HepG2 (cell line): ENCODE measurements around the gene NFATC3. TPM values are rescaled to one million over a fixed set of nuclear protein-coding genes. Genes with fewer than 3 reads are reported as not detected.
A peak's percentile ranks its signal among the peaks of the same experiment; 100 is the strongest.

Experiments
- ATAC-seq: fragments of 200-7000 bp; cut with Tn5 transposase; 3 replicates; pipeline ENCODE4 v1.9.1; 2020; ENCODE audit warnings: mild to moderate bottlenecking, moderate library complexity
- BruUV-seq: library from RNA; stranded (reverse); fragments of 400-500 nt; replicated peaks from 2 replicates; lab custom pipeline; 2021; lab: Mats Ljungman, UMichigan
- CTCF ChIA-PET: fragments of 300-600 bp; formaldehyde crosslinking; extraction: SDS; loops from one replicate; lab custom pipeline; 2021; ENCODE audit warnings: low total read pairs, inconsistent platforms, low intra/inter-chr PET ratio; lab: Yijun Ruan, JAX
- POLR2A ChIA-PET: fragments of 350-600 bp; sonication (Branson Sonifier 250); formaldehyde crosslinking; loops from one replicate; lab custom pipeline; 2020; ENCODE audit warnings: antibody characterized with exemption, inconsistent platforms; lab: Yijun Ruan, JAX
- DNase-seq: peaks from one replicate; pipeline ENCODE4 v3.0.0-alpha.2; 2015; ENCODE audit warnings: low spot score
- FAIRE-seq: peaks from 3 replicates; lab custom pipeline; 2011; peaks lifted over from hg19 to GRCh38; lab: Jason Lieb, UNC
- H2AFZ ChIP-seq: one replicate; pipeline ENCODE4 v1.6.1; 2011; ENCODE audit warnings: low read length, inconsistent platforms
- H3K27ac ChIP-seq: fragments of 300-600 bp; 3 replicates; pipeline ENCODE4 v1.8.0; 2011; ENCODE audit warnings: mixed run types, mild to moderate bottlenecking, mixed read lengths, low read length, inconsistent platforms; ENCODE audit not compliant: insufficient read depth; ENCODE audit errors: extremely low read length
- H3K27me3 ChIP-seq, 2 experiments: fragments of 200-600 bp in 1 of 2; 2 replicates in 1 of 2; 3 replicates in 1 of 2; pipeline versions ENCODE4 v1.6.0 to v1.8.0; 2011; ENCODE audit warnings: low read length in 2 of 2, mild to moderate bottlenecking in 2 of 2, moderate library complexity in 2 of 2, inconsistent platforms in 1 of 2; ENCODE audit not compliant: insufficient read depth in 2 of 2, control insufficient read depth in 1 of 2
- H3K36me3 ChIP-seq, 2 experiments: fragments of 200-600 bp in 1 of 2; replicated peaks in 1 of 2; 2 replicates in 1 of 2; 3 replicates in 1 of 2; pipeline versions ENCODE4 v1.5.1 to v1.8.0; 2011; ENCODE audit warnings: low read length in 2 of 2, inconsistent platforms in 1 of 2; ENCODE audit not compliant: insufficient read depth in 2 of 2, control insufficient read depth in 1 of 2
- H3K4me1 ChIP-seq: 2 replicates; pipeline ENCODE4 v1.5.1; 2012; ENCODE audit warnings: low read length, inconsistent platforms; ENCODE audit not compliant: insufficient read depth
- H3K4me2 ChIP-seq: 2 replicates; pipeline ENCODE4 v1.6.0; 2011; ENCODE audit warnings: low read depth, low read length, inconsistent platforms
- H3K4me3 ChIP-seq, 3 experiments: fragments of 200-600 bp in 1 of 3; sonication (generic), shearing (Covaris generic) in 1 of 3; replicated peaks in 1 of 3; 2 replicates each; pipeline ENCODE4 v1.5.1; 2011 to 2016; ENCODE audit warnings: low read length in 3 of 3, inconsistent platforms in 2 of 3, low read depth in 2 of 3, mild to moderate bottlenecking in 2 of 3, control low read depth in 1 of 3, mixed read lengths in 1 of 3; ENCODE audit not compliant: insufficient read depth in 1 of 3
- H3K79me2 ChIP-seq: one replicate; pipeline ENCODE4 v1.6.1; 2011; ENCODE audit warnings: low read length, inconsistent platforms; ENCODE audit not compliant: insufficient read depth
- H3K9ac ChIP-seq: 2 replicates; pipeline ENCODE4 v1.6.0; 2011; ENCODE audit warnings: mild to moderate bottlenecking, low read depth, low read length, inconsistent platforms; ENCODE audit not compliant: insufficient read depth
- H3K9me3 ChIP-seq: 2 replicates; pipeline ENCODE4 v1.5.1; 2012; ENCODE audit warnings: mild to moderate bottlenecking, low read length
- H4K20me1 ChIP-seq: 2 replicates; pipeline ENCODE4 v1.6.0; 2011; ENCODE audit warnings: inconsistent platforms, mild to moderate bottlenecking, low read length, moderate library complexity; ENCODE audit not compliant: insufficient read depth
- ATM ChIP-seq: fragments of 450-650 bp; IDR thresholded peaks from 2 replicates; pipeline ENCODE4 v1.7.1; 2017; ENCODE audit warnings: mild to moderate bottlenecking, borderline replicate concordance
- BCL6 ChIP-seq: IDR thresholded peaks from 2 replicates; pipeline ENCODE4 v1.6.1; 2016; ENCODE audit warnings: missing genetic modification reagents, missing compliant biosample characterization
- EHMT2 ChIP-seq: fragments of 200-600 bp; sonication (generic); IDR thresholded peaks from 2 replicates; pipeline ENCODE4 v1.7.0; 2017; ENCODE audit warnings: antibody characterized with exemption, low read depth, low read length, borderline replicate concordance
- FOXO4 ChIP-seq: sonication (generic); formaldehyde crosslinking; conservative IDR thresholded peaks from 2 replicates; pipeline ENCODE4 v1.8.1; 2023; ENCODE audit warnings: missing genetic modification reagents
- GATA4 ChIP-seq: sonication (generic); IDR thresholded peaks from 2 replicates; pipeline ENCODE4 v1.6.1; 2016; ENCODE audit warnings: antibody characterized with exemption, low read depth, borderline replicate concordance
- HOXA5 ChIP-seq: sonication (generic); formaldehyde crosslinking; IDR thresholded peaks from 2 replicates; pipeline ENCODE4 v1.4.0; 2020; ENCODE audit warnings: missing genetic modification reagents
- KDM5A ChIP-seq: fragments of 200-600 bp; sonication (generic); IDR thresholded peaks from 2 replicates; pipeline ENCODE4 v1.7.0; 2018; ENCODE audit warnings: antibody characterized with exemption, mild to moderate bottlenecking, low read length, borderline replicate concordance
- KLF6 ChIP-seq: IDR thresholded peaks from 2 replicates; pipeline ENCODE4 v1.8.0; 2016; ENCODE audit warnings: missing biosample characterization, missing genetic modification reagents
- MBD4 ChIP-seq: IDR thresholded peaks from 2 replicates; pipeline ENCODE4 v1.6.1; 2012; ENCODE audit warnings: low read length, inconsistent platforms, borderline replicate concordance
- MED1 ChIP-seq: sonication (generic); formaldehyde crosslinking; IDR thresholded peaks from 2 replicates; pipeline ENCODE4 v1.4.0; 2020; ENCODE audit warnings: missing genetic modification reagents
- SIN3A ChIP-seq: IDR thresholded peaks from 2 replicates; pipeline ENCODE4 v1.6.1; 2011; ENCODE audit warnings: low read depth, mild to moderate bottlenecking, control low read depth, low read length, borderline replicate concordance
- ZBTB42 ChIP-seq: sonication (generic); formaldehyde crosslinking; IDR thresholded peaks from 2 replicates; pipeline ENCODE4 v1.5.0; 2020; ENCODE audit warnings: mild to moderate bottlenecking, missing genetic modification reagents
- ZNF225 ChIP-seq: sonication (generic); formaldehyde crosslinking; IDR thresholded peaks from 2 replicates; pipeline ENCODE4 v1.4.0; 2020; ENCODE audit warnings: mild to moderate bottlenecking, missing genetic modification reagents
- ZNF333 ChIP-seq: sonication (generic); formaldehyde crosslinking; IDR thresholded peaks from 2 replicates; pipeline ENCODE4 v1.4.0; 2020; ENCODE audit warnings: mild to moderate bottlenecking, missing genetic modification reagents, borderline replicate concordance
- ZNF616 ChIP-seq: sonication (generic); formaldehyde crosslinking; IDR thresholded peaks from 2 replicates; pipeline ENCODE4 v1.5.0; 2020; ENCODE audit warnings: low read depth, mild to moderate bottlenecking, missing genetic modification reagents
- ZNF781 ChIP-seq: sonication (generic); formaldehyde crosslinking; IDR thresholded peaks from 2 replicates; pipeline ENCODE4 v1.5.1; 2020; ENCODE audit warnings: borderline replicate concordance, mild to moderate bottlenecking, missing genetic modification reagents; ENCODE audit errors: not compliant biosample characterization
- in situ Hi-C: cut with HindIII; loops from 2 replicates; pipeline ENCODE4 v1.10.0; 2017; ENCODE audit warnings: low pct_unique_long_range_greater_than_20kb; ENCODE audit not compliant: extremely low pct_ligation_motif_present
- intact Hi-C: fragments of 100-400 bp; cut with micrococcal nuclease; formaldehyde crosslinking; loops from one replicate; pipeline ENCODE4 v1.10.0; 2022; ENCODE audit not compliant: unreplicated experiment
- polyA plus RNA-seq, 8 experiments: library from polyadenylated mRNA; depleted of rRNA in 3 of 8; stranded (reverse) in 7 of 8; unstranded in 1 of 8; fragments of >200 nt; fragmentation: Illumina TruSeq in 4 of 8; extraction: Trizol in 4 of 8; gene quantifications; 2 replicates each; pipeline versions ENCODE4 v1.2.1 to v1.2.3, GENCODE V29; 2011 to 2016; ENCODE audit warnings: low read depth in 4 of 8, missing spikeins in 1 of 8, mixed read lengths in 1 of 8; ENCODE audit not compliant: insufficient read depth in 1 of 8
- total RNA-seq, 5 experiments: library from RNA; depleted of rRNA; stranded (reverse); fragments of >200 nt; fragmentation: Illumina TruSeq; extraction: Trizol; gene quantifications; 2 replicates each; pipeline ENCODE4 v1.2.3, GENCODE V29; 2016; ENCODE audit warnings: low read depth in 1 of 5
- TF ChIP-seq, protein P1 (sequence below): sonication (generic); formaldehyde crosslinking; IDR thresholded peaks from 2 replicates; pipeline ENCODE4 v1.8.1; 2023; ENCODE audit warnings: mild to moderate bottlenecking, inconsistent platforms, moderate library complexity, missing genetic modification reagents, borderline replicate concordance
- TF ChIP-seq, protein P2 (sequence below): sonication (generic); formaldehyde crosslinking; IDR thresholded peaks from 2 replicates; pipeline ENCODE4 v1.5.0; 2020; ENCODE audit warnings: mild to moderate bottlenecking, missing genetic modification reagents, borderline replicate concordance

NFATC3 gene
- total and polyA plus RNA-seq, 2 of the 13 experiments (the other 11 are each of a cell fraction or from before 2014, with no cell fraction given) = 52.6 to 62.7 TPM

- DNase-seq (no peak), FAIRE-seq (no peak), ATAC-seq (no peak; the same call in 2 of the 3 replicates)
- BruUV-seq = no TSS peak
- Histone ChIP-seq H3K27ac (peak overlapping the region; percentile 95), H3K4me1 (peaks cover 83% of the 10 kb centered on the region), H3K4me3 (peak overlapping the region in 2 of 3 experiments; percentile 6 to 57; a peak in 3 of 6 replicates), H3K36me3 (peaks cover 11 to 28% of the 10 kb centered on the region in 2 experiments; a peak in 4 of 5 replicates), H3K27me3 (no peaks in the 10 kb centered on the region), H3K9me3 (no peaks in the 10 kb centered on the region), H3K79me2 (no peaks in the 10 kb centered on the region), H2AFZ (no peak overlapping the region), H4K20me1 (no peaks in the 10 kb centered on the region), H3K9ac (peak overlapping the region; percentile 70), H3K4me2 (peak overlapping the region; percentile 79)
- intact Hi-C loops = no loop called here
- in situ Hi-C loops = no loop called here
- CTCF ChIA-PET = no interaction called here
- POLR2A ChIA-PET = interaction anchor here (0.8 to 2.8 kb wide), 29 partner anchors 9 to 551 kb away, joined by 3 to 57 read pairs (median 5); partner anchors contain the start of genes ACD, DDX28, DPEP2 and DUS2
- no peak for TF ChIP-seq ZNF333
- TF ChIP-seq, protein P1, sequence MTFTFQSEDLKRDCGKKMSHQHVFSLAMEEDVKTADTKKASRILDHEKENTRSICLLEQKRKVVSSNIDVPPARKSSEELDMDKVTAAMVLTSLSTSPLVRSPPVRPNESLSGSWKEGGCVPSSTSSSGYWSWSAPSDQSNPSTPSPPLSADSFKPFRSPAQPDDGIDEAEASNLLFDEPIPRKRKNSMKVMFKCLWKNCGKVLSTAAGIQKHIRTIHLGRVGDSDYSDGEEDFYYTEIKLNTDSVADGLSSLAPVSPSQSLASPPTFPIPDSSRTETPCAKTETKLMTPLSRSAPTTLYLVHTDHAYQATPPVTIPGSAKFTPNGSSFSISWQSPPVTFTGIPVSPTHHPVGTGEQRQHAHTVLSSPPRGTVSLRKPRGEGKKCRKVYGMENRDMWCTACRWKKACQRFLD = no peak
- TF ChIP-seq, protein P2, sequence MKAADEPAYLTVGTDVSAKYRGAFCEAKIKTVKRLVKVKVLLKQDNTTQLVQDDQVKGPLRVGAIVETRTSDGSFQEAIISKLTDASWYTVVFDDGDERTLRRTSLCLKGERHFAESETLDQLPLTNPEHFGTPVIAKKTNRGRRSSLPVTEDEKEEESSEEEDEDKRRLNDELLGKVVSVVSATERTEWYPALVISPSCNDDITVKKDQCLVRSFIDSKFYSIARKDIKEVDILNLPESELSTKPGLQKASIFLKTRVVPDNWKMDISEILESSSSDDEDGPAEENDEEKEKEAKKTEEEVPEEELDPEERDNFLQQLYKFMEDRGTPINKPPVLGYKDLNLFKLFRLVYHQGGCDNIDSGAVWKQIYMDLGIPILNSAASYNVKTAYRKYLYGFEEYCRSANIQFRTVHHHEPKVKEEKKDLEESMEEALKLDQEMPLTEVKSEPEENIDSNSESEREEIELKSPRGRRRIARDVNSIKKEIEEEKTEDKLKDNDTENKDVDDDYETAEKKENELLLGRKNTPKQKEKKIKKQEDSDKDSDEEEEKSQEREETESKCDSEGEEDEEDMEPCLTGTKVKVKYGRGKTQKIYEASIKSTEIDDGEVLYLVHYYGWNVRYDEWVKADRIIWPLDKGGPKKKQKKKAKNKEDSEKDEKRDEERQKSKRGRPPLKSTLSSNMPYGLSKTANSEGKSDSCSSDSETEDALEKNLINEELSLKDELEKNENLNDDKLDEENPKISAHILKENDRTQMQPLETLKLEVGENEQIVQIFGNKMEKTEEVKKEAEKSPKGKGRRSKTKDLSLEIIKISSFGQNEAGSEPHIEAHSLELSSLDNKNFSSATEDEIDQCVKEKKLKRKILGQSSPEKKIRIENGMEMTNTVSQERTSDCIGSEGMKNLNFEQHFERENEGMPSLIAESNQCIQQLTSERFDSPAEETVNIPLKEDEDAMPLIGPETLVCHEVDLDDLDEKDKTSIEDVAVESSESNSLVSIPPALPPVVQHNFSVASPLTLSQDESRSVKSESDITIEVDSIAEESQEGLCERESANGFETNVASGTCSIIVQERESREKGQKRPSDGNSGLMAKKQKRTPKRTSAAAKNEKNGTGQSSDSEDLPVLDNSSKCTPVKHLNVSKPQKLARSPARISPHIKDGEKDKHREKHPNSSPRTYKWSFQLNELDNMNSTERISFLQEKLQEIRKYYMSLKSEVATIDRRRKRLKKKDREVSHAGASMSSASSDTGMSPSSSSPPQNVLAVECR (CRISPR knock-in tag) = no peak
- no peak for TF ChIP-seq KDM5A
- no peak for TF ChIP-seq MBD4
- no peak for TF ChIP-seq ATM
- 0 out of 2 replicates have a peak, but pooled peaks have one; percentile 47 for TF ChIP-seq ZNF616
- no peak for TF ChIP-seq MED1 (CRISPR knock-in tag)
- TF ChIP-seq ZNF225 (CRISPR knock-in tag) = 0 out of 2 replicates have a peak, but pooled peaks have one; percentile 41
- TF ChIP-seq GATA4 = no peak
- TF ChIP-seq BCL6 = no peak
- no peak for TF ChIP-seq EHMT2
- no peak for TF ChIP-seq SIN3A
- TF ChIP-seq KLF6 = no peak
- TF ChIP-seq ZBTB42 = no peak
- TF ChIP-seq ZNF781 (CRISPR knock-in tag) = no peak
- TF ChIP-seq HOXA5 = no peak
- TF ChIP-seq FOXO4 (CRISPR knock-in tag) = peak; percentile 7; the same call in 1 of the 2 replicates
Observed at GRCh38 chr16:68079376-68079625, 5.9 kb upstream of the NFATC3 start.
